NCI-H2171 treated with DMSO at 0.1 percent for 48 hours (cell line): ENCODE results near the gene GNAQ.

Source experiments
- DNase-seq: peaks from one replicate; lab custom pipeline; 2025; lab: John Stamatoyannopoulos, UW

The GNAQ gene

DNA sequence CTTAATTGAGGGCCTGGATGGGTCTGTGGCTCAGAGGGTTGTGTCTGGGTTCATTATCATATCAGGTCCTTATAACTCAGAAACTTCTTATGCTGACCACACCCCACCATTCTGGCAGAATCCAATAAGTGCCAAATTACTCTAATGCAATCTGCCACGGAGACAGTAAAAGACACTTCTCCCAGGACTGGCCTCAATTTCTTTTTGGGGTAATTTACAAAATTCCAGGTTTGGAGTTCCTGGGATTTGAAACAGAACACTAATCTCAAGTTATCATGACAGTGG is 187.8 kb downstream of the GNAQ start:
- DNase-seq = no peak

DNA sequence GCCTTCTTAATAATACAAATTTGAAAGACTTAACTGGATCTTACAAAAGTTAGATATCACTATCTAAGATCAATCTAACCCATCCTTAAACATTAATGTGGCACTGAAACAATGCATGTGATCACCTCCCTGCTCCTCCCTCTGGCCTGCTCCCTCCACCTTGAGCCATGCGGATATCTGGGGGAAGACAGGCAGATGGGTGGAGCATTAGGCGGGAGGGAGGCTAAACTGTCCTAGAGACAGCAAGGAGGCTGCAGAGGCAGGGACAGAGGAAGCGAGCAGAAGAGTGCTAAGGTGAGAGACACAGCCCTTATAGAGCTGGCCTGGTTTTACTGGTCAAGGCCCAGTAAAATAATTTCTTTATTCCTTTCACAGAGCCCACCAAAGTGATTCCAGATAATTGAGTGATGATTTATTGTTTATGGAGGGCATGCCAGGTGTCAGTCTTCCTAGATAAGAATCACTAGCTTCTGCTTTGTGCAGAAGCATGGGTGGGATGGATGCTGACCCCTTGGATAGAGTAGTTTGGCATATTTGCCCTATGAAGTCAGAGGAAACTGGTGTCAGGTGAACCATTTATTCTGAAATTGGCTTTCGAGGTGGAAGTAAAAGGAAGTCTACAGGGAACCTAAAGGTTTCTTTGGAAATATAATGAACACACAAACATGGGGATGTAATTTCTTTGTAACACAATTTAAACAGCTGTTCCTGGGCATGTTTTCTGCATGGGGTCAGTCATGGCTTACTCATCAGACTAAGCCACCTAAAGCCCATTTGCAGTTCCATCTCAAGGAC is 188.3 kb downstream of the GNAQ start:
- no peak for DNase-seq

DNA sequence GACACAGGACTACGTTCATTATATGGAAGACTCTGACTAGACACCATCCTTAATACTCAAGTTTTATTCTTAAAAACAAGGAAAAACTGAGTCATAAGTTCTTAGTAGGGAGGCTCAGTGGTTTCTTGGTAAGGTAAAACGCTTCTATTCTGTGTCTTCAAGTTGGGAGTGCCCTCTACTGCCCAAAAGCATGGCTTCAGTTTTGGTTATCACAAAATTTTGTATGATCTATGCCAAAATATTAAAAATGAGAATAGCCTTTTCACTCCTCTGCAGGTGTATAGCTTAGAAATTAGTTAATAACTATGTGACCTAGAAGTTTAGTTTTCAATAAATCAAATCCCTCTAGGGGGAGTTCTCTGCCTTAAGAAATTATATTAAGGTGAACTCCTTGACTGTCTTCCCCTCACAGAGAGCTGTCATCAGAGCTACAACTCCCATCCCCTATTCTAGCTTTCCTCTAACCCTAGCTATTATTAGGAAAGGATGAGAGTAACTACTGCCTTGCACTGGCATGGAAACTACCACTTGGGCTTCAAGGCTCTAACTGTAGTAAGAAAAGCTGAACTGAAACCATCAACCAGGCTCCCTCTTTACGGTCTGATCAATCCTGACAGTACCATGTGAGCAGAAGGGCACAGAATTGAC is 189.7 kb downstream of the GNAQ start:
- DNase-seq = no peak

DNA sequence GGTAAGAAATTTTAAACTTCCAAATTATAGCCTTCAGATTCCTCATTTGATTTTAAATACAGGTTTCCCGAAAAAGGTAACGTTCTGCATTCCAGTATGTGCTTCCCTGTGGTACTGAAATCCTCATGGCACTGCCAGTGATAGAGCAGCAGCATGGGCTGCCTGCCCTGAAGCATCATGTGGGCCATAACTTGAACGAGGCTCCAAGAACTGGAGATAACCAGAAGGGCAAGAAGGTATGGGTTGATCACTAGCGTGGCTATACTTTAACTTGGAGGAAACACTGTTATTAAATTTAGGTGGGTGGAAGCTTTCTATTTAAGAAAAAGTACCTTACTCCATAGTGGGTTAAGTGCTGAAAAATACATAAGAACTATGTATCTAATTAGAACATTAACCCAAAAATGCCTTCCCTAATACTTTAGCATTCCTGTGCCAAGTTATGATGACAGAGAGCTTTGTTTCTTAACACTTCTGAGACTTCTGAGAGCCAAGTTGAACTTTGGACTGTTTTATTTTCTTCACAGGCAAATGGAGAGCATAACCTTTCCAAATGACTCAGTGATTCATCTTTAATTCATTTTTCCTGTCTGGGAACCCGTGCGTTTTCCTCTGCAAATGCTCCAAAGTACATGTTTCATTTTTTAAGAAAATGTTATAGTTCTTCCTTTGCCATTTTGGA is 192.0 kb downstream of the GNAQ start:
- DNase-seq = no peak

DNA sequence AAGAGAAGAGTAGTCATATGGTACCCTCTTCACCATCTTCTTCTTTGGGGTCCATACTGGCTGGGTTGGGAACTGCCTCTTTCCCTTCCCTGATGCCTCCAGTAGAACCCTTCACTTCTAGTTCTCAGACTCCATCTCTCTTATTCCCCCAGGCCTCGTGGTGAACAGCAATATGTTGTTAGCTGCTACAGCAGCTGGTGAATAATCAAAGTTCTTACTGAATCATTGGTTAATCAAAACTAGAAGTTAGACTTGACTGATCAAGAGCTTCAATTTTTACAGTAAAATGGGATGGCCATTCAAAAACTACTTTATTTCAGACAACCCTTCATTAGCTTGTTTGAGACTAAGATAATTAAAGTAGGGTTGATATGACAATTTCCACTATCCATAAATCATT is 192.6 kb downstream of the GNAQ start:
- DNase-seq = no peak

DNA sequence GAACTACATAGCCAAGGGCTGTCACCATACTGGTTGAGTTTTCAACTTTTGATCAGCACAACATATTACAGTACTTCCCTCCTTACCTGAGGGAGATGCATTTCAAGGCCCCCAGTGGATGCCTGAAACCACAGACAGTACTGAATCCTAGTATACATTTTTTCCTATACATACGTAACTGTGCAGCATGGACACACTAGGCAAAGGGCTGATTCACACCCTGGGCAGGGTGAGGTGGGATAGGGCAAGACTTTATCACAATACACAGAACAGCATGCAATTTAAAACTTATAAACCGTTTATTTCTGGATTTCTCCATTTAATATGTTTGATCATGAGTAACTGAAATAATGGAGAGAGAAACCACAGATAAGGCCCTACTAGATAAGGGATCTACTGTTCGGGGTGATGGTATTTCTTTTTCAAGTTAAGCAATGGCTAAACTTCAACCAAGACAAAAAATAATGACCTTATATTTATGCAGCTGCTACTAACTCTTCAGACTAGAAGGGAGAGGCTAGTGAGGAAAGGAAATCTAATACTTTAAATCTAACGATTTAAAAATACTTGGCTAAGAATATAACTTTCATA is 196.6 kb downstream of the GNAQ start:
- DNase-seq = no peak

DNA sequence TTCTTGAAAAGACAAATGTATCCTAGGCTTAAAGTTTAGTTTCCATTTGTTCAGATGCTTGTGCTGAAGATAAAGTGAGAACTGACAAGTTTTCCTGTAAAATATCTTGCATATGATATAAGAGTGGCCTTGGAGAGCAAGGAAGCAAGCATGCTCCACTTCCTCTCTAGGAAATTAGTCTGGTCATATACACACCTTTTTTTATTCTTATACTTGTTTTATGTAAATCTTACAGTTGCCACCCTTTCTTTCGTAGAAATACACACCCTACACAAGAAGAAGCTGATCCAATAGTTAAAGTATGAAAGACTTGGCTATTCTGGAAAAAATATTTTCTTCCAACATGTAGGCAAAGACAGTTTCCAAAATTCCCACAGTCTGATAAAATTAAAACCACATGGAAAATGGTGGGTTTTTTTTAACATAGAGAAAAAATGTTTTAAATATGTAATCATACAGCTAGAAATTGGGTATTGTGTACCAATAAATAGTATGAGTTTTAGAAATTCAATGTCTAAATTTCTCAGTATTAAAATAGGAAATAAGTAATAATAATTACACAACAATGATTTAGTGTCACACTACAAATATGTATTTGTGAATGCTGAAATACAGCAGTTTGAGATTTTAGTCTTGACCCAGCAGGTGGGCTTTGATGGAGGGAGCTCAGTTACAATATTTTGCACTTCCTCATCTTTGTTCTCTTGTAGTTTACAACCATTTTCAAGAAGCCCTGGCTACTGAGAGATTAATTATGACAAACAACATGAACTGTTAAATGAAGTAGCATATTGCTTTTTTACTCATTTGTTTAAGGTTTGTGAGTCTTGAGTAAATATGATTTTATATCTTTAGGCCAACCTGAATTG is 197.8 kb downstream of the GNAQ start:
- no peak for DNase-seq

DNA sequence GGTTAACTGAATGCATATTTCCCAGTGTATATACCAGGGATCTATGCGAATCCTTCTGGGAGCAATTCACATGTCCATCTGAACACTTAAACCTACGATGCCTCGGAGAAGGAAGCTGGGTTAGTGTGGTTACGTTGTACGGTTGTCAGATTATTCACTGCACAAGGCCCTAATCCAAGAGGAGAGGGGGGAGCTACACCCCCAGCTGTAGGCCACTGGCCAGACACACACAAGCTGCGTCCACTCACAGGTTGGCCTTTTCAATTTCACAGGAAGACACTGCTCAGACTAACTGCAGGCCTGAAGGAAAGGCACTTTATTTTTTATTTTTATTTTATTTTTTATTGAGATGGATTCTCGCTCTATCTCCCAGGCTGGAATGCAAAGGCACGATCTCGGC is 199.0 kb downstream of the GNAQ start:
- DNase-seq = no peak

DNA sequence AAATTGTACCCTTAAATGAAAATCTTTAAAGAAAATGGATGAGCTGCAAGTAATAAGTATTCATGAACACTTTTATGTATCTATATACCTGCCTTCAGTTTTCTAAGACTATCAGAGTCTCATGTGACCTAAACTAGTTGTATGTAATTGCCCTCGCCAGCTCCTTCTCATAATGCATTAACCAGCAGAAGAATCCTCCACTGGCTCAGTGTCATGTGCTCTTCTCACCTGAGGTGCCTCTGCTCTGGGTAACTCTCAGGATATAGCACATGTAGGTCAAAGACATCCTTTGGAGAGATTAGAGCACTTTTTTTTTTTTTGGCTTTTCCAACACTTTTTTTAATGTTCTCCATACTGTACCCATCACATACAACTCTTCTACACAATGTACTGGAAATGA is 199.8 kb downstream of the GNAQ start:
- no peak for DNase-seq

DNA sequence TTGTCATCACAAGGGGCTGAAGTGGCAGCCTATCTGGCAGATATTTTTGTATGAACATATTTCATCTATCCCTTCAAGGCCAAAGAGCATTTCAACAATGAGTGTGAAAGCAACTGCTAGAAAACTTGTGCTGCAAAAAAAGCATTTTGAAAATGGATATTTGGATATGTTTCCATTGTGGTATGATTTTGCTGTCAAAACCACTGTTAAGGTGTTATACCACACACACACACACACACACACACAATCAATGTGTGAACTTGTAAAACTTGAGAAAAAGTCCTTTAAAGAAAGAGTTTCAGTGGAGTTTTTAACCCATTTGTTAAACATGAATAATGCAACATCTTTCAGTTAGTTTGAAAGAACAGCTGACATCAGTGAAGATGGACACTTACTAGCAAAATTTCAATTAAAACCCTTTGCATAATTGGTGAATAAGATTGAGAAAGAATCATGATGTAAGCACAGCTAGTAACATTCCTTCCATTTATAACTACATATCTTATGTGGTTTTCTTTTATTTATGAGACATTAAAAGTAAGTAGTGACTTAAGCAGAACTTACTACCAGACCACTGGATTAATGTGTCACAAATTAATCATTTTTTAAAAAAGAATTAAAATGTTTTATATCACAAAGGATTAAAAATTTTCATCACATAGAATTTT is 200.9 kb downstream of the GNAQ start:
- no peak for DNase-seq

DNA sequence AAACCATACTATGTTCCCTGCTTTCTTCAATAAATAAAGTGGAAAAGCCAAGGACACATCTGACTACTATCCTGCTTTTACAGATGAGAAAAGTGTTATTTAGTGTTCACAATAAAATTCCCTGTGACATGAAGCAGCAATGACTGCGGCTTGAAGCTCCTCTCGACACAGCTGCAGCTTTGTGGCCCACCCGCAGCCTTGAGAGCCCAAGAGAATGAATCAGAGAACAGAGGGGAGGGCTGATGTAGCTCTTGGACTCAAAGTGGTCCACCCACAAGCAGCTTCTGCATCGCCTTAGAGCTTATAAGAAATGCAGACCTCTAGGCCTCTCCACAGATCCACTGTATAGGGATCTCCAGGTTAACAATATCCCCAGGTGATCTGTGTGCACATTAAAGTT is 202.2 kb downstream of the GNAQ start:
- no peak for DNase-seq

DNA sequence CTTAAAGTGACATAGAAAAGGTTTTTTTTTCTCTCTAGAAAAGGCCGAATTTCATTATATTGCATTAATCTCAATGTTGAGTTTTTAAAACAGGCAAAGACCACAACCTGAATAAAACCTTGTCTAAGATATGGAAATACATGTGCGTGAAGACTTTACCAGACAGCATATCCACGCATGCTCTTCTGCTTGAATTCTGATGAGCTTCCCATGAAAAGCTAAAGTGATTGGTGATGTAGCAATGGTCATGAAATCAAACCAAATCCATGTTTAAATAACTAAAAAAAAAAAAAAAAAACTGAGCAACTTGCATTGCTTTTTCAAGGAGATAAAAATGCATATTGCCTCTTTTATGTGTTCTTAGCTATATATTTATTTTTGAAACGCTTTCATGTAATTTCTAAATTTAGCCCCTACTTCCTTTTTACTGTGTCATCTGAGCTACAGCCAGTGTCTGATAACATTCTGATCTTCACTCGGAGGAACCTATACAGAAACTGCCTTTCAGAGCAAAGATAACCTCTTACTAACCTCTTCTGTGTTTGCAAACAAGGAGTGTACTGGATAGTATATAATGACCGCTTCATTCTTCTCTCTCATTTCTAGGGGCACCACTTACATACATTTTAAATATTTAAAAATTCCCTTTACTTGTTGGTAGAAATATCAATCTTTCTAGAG is 204.4 kb downstream of the GNAQ start:
- no peak for DNase-seq

DNA sequence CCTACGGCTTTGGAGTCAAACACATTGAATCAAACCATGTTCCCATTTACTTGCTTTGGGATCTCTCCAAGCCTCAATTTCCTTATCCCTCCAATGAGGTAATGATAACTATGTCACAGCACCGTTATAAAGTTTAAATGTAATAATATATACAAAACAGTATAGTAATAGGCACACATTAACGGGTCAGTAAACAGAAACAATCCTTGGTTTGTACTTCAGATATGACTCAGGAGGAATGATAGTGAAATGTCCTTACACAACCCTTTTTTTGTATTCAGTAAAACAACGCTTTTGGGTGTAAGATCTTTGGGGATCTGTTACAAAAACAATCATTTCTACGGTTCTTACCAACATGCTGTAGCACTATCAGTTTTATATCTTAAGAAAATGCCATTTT is 205.0 kb downstream of the GNAQ start:
- DNase-seq = no peak

DNA sequence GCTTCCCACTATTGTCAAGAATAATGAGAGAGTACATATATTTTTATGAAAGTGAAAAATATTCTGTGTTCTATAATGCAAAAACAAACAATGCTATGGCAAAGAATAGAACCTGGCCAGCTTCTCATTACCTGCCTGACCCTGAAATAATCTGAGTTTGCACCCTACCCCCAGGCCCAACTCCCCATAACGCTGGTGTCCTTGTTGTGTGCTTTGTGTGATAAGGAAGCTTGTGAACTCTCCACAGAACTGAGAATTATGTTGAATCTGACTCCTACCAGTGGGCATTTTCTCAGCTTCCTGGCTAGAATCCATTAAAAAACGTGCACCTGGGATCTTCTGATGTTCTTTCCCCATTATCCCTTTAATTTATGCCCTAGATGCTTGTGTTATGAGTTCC is 205.5 kb downstream of the GNAQ start:
- DNase-seq = no peak

DNA sequence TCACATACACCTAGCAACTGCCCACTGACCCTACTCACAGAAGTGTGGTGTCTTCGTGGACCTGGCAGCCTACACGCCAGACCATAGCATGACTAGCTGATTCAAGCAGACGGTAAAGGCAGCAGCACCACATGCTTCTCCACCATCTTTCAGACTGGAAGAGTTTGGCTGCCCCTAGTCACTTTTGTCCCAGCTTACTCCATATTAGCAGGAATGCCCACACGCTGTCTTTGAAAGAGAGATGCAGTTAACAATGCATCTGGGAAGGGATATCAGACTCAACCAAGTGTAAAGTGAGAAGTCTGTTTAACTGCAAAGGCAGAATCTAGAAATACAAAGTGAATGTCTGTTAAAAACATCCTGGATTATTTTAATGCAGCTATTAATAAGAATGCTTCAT is 206.2 kb downstream of the GNAQ start:
- DNase-seq = no peak

DNA sequence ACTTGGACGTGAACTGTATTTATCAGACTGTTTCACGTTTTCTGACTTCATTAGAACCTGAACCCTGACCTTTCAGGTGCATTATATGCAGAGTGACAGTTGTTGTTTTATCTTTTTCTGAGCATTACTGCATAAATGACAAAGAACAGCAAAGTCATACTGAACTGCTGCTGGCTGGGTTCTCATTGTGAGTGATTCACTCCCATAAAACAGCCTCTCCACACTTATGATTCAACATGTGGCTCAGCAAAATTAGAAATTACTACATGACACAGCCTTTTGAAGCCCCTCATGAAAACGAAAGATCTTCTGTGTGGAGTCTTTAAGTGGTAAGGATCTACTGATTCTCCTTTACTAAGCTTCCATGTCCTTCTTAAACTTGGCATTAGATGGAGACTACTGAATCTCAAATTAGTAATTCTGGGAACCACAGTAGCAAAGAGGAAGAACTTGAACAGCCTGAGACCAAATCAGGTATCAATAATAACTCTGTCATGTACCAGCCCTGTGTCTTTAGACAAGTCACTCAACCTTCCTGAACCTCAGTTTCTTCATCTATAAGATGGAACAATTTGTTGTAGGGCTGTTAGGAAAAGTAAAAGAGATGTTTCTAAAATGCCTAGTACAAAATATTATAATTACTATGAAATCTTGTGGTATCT is 211.2 kb downstream of the GNAQ start:
- no peak for DNase-seq

DNA sequence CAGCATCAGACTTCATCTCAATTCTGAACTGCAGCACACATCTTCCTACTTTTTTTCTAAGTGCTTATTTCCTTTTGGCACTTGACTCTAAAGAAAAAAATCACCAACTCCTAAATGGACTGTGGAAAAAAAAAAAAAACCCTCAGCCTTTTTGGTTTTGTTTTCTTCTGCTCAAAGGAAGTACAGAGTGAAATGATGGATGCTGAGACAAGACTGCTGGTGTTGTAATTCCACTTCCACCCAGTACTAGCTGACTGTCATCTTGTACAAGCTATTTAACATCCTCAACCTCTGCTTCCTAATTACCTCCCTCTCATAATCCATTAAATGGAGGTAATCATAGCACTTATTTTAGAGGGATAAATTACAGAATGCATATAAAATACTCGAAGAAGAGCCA is 212.0 kb downstream of the GNAQ start:
- DNase-seq = no peak

DNA sequence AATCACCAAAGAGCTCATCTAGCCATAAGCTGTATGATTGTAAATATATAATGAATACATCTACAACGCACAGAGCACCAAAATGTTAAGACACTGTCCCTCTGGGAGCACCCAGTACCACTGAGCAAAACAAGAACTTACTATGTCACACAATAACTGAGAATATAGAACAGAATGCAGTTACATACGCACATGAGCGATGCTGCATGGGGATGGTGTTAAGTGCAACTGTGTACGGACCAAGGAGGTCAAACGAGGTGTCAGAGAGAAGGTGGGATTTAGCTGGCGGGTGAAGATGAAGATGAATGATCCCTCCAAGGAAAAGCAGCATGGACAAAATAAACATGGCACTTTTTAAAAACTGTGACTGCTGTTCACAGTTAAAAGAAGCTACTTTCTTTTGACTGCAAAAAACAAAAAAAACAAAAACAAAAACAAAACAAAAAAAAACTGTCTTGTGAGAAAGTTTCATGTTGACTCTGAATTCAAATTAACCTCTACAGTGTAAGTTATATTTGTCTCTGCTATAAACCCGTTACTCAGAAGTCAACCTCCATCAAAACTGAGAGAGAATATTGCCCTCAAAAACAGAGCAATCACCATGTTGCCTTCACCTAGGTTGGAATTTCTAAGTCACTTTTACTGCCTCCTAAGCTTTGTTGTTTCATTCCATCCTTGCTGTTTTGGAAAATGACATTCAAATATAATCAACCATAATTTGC is 213.9 kb downstream of the GNAQ start:
- no peak for DNase-seq

DNA sequence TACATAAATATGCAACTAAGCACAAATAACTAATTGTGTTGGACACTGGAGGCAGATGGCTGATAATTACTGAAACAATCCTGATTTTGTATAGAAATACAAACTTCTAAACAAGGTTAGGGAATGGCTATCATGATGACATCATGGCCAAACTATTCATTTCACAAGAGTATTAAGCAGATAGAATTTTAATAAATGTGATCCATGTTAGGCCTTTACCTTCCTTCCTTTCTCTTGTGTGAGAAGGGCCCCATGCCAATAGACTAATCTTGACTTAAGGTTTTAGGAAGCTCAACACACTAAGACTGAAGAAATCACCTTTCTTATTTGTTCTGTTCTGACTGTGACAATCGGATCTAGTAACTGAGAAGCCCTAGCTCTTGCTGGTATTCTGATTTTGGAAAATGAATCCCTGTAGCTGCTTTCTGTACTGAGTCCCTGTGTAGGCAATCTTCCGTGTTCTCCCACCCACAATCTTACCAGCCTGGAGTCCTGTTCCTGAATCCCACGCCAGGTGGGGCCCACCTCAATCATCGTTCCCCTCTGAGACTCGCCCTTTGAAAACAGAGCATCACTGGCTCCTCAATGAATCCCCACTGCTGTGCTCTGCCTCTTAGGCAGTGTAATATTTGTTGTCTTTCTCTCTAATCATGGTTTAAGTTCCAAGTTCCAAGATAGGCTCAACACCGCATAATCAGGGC is 214.8 kb downstream of the GNAQ start:
- DNase-seq = no peak
